ENCODE data around the gene HEATR1. TPM values are rescaled to one million over a fixed set of nuclear protein-coding genes. Genes with fewer than 3 reads are reported as not detected.

Gene HEATR1
- total RNA-seq, 2 donors from 2014 or later: 51.8 to 65.4 TPM

DNA sequence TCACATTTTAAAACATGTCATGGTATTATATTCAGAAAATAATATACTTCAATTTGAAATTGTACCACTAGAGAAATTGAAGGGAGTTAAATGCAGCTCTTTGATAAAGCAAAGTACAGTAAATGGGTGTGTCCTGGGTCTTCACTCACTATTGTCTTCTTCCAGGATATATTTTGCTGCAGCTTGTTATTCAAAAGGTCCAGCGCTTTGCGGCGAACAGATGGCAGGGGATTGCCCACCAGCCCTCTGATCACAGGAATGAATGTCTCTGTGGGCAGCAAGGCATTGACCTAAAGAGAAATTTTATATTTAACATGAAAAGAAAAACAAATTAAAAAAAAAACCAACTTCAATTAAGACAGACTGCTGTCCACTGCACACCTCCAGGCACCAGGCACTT, 45.5 kb downstream of the HEATR1 start:
- Histone ChIP-seq H3K4me3 (ENCODE audit: low read length) (no peak overlapping the region), H3K27me3 (ENCODE audit: control insufficient read depth, insufficient read depth, low read length, poor library complexity, severe bottlenecking) (no peaks in the 10 kb centered on the region), H3K4me1 (ENCODE audit: control insufficient read depth, insufficient read depth, low read length) (peaks cover 5% of the 10 kb centered on the region), H3K36me3 (ENCODE audit: control insufficient read depth, insufficient read depth, low read length) (peaks cover 71% of the 10 kb centered on the region), H3K9ac (ENCODE audit: extremely low read depth, low read length, poor library complexity, severe bottlenecking) (no peak overlapping the region), H3K27ac (ENCODE audit: low read depth, low read length) (no peak overlapping the region), H3K9me3 (ENCODE audit: control insufficient read depth, low read length) (no peaks in the 10 kb centered on the region)
- Mint-ChIP-seq H3K36me3 (ENCODE audit: low read depth) (peaks cover 70% of the 10 kb centered on the region), H3K4me3 (no peak overlapping the region), H3K4me1 (peaks cover 26% of the 10 kb centered on the region), H3K27me3 (ENCODE audit: insufficient read depth) (no peaks in the 10 kb centered on the region), H3K27ac (no peak overlapping the region), H3K9me3 (no peaks in the 10 kb centered on the region)
- no peak for DNase-seq
- TF ChIP-seq, protein P1, sequence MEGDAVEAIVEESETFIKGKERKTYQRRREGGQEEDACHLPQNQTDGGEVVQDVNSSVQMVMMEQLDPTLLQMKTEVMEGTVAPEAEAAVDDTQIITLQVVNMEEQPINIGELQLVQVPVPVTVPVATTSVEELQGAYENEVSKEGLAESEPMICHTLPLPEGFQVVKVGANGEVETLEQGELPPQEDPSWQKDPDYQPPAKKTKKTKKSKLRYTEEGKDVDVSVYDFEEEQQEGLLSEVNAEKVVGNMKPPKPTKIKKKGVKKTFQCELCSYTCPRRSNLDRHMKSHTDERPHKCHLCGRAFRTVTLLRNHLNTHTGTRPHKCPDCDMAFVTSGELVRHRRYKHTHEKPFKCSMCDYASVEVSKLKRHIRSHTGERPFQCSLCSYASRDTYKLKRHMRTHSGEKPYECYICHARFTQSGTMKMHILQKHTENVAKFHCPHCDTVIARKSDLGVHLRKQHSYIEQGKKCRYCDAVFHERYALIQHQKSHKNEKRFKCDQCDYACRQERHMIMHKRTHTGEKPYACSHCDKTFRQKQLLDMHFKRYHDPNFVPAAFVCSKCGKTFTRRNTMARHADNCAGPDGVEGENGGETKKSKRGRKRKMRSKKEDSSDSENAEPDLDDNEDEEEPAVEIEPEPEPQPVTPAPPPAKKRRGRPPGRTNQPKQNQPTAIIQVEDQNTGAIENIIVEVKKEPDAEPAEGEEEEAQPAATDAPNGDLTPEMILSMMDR (conservative IDR thresholded peaks at IDR 0.05): no peak
- 96% methylated on average over 3 of the region's 3 CpGs; no CpG with 5 or more reads in 1 of the 2 experiments for WGBS, 2 experiments (ENCODE audit: insufficient coverage in 1 of 2, insufficient read length in 1 of 2)

- Histone ChIP-seq H3K27ac (ENCODE audit: low read depth, low read length) (no peak overlapping the region), H3K9ac (ENCODE audit: extremely low read depth, low read length, poor library complexity, severe bottlenecking) (no peak overlapping the region), H3K4me3 (ENCODE audit: low read length) (no peak overlapping the region), H3K9me3 (ENCODE audit: control insufficient read depth, low read length) (no peaks in the 10 kb centered on the region), H3K36me3 (ENCODE audit: control insufficient read depth, insufficient read depth, low read length) (peaks cover 73% of the 10 kb centered on the region), H3K4me1 (ENCODE audit: control insufficient read depth, insufficient read depth, low read length) (peaks cover 5% of the 10 kb centered on the region), H3K27me3 (ENCODE audit: control insufficient read depth, insufficient read depth, low read length, poor library complexity, severe bottlenecking) (no peaks in the 10 kb centered on the region)
- Mint-ChIP-seq H3K36me3 (ENCODE audit: low read depth) (peaks cover 70% of the 10 kb centered on the region), H3K27me3 (ENCODE audit: insufficient read depth) (no peaks in the 10 kb centered on the region), H3K4me1 (peaks cover 26% of the 10 kb centered on the region), H3K4me3 (no peak overlapping the region), H3K27ac (no peak overlapping the region), H3K9me3 (no peaks in the 10 kb centered on the region)
- peak; percentile 5 for DNase-seq
- TF ChIP-seq, protein P1 (conservative IDR thresholded peaks at IDR 0.05): no peak
- 93 to 94% methylated on average over 7 to 9 of the region's 9 CpGs for WGBS, 2 experiments (ENCODE audit: insufficient coverage in 1 of 2, insufficient read length in 1 of 2)
Observed at GRCh38 chr1:236558081-236558480, 46.2 kb downstream of the HEATR1 start.

GRCh38 chr1:236556606-236557005, 47.7 kb downstream of the HEATR1 start:
- H3K36me3 Mint-ChIP-seq (ENCODE audit: low read depth): peaks cover 79% of the 10 kb centered on the region
- no peak overlapping the region for H3K4me3 Mint-ChIP-seq
- no peaks in the 10 kb centered on the region for H3K27me3 Mint-ChIP-seq (ENCODE audit: insufficient read depth)
- TF ChIP-seq, protein P1 (conservative IDR thresholded peaks at IDR 0.05): no peak
- no peak for DNase-seq
- H3K27me3 ChIP-seq (ENCODE audit: control insufficient read depth, insufficient read depth, low read length, poor library complexity, severe bottlenecking): no peaks in the 10 kb centered on the region
- no peak overlapping the region for H3K27ac ChIP-seq (ENCODE audit: low read depth, low read length)
- H3K9ac ChIP-seq (ENCODE audit: extremely low read depth, low read length, poor library complexity, severe bottlenecking): no peak overlapping the region
- 94 to 98% methylated on average over 5 of the region's 7 CpGs for WGBS, 2 experiments (ENCODE audit: insufficient coverage in 1 of 2, insufficient read length in 1 of 2)
- H3K36me3 ChIP-seq (ENCODE audit: control insufficient read depth, insufficient read depth, low read length): peaks cover 88% of the 10 kb centered on the region
- H3K9me3 ChIP-seq (ENCODE audit: control insufficient read depth, low read length): no peaks in the 10 kb centered on the region
- peaks cover 12% of the 10 kb centered on the region for H3K4me1 Mint-ChIP-seq
- H3K27ac Mint-ChIP-seq: no peak overlapping the region
- H3K9me3 Mint-ChIP-seq: no peaks in the 10 kb centered on the region
- no peak overlapping the region for H3K4me3 ChIP-seq (ENCODE audit: low read length)
- H3K4me1 ChIP-seq (ENCODE audit: control insufficient read depth, insufficient read depth, low read length): no peaks in the 10 kb centered on the region
